Fibroblast of pulmonary artery (primary cell): ENCODE data around the gene CFAP74.

Source experiments
- DNase-seq: peaks from one replicate; pipeline ENCODE4 v3.0.0-alpha.2; 2010; ENCODE audit warnings: low read depth
- H3K4me3 ChIP-seq: replicated peaks from 2 replicates; pipeline ENCODE4 v1.5.1; 2011; ENCODE audit warnings: low read depth, mild to moderate bottlenecking, control low read depth, low read length, moderate library complexity
- TF ChIP-seq, protein P1 (sequence below): IDR thresholded peaks from 2 replicates; pipeline ENCODE4 v1.5.1; 2011; ENCODE audit warnings: mild to moderate bottlenecking, control low read depth, low read length, inconsistent platforms; ENCODE audit errors: missing control alignments

CFAP74 gene

DNA sequence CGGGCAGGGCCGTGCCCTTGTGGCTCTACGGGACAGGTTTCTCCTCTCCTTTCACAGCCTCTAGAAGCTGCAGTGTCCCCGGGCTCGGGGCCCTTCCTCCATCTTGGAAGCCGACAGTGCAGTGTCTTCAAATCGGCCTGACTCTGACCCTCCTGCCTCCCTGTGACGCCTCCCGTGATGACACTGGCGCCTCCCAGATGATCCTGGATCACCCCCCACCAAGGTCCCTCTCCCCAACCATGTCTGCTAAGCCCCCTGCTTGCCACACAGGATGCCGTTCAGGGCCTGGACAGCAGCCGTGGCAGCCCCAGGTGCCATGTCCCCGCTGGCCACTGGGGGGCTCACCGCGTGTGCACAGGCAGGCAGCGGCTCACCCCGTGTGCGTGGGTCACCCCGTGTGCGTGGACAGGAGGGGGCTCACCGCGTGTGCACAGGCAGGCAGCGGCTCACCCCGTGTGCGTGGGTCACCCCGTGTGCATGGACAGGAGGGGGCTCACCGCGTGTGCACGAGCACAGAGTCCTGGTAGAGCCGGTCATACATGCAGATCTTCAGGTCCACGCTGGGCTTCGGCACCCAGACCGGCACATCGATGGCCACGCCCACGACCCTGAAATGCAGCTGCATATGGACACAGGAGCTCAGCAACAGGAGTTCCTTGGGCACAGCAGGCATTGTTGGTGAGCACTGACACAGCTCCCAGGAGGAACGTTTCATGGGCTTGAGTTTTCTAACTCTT lies 59.6 kb downstream of the CFAP74 start:
- peak; percentile 31 for DNase-seq
- TF ChIP-seq, protein P1, sequence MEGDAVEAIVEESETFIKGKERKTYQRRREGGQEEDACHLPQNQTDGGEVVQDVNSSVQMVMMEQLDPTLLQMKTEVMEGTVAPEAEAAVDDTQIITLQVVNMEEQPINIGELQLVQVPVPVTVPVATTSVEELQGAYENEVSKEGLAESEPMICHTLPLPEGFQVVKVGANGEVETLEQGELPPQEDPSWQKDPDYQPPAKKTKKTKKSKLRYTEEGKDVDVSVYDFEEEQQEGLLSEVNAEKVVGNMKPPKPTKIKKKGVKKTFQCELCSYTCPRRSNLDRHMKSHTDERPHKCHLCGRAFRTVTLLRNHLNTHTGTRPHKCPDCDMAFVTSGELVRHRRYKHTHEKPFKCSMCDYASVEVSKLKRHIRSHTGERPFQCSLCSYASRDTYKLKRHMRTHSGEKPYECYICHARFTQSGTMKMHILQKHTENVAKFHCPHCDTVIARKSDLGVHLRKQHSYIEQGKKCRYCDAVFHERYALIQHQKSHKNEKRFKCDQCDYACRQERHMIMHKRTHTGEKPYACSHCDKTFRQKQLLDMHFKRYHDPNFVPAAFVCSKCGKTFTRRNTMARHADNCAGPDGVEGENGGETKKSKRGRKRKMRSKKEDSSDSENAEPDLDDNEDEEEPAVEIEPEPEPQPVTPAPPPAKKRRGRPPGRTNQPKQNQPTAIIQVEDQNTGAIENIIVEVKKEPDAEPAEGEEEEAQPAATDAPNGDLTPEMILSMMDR, result peak; percentile 66
- H3K4me3 ChIP-seq, result no peak overlapping the region

DNA sequence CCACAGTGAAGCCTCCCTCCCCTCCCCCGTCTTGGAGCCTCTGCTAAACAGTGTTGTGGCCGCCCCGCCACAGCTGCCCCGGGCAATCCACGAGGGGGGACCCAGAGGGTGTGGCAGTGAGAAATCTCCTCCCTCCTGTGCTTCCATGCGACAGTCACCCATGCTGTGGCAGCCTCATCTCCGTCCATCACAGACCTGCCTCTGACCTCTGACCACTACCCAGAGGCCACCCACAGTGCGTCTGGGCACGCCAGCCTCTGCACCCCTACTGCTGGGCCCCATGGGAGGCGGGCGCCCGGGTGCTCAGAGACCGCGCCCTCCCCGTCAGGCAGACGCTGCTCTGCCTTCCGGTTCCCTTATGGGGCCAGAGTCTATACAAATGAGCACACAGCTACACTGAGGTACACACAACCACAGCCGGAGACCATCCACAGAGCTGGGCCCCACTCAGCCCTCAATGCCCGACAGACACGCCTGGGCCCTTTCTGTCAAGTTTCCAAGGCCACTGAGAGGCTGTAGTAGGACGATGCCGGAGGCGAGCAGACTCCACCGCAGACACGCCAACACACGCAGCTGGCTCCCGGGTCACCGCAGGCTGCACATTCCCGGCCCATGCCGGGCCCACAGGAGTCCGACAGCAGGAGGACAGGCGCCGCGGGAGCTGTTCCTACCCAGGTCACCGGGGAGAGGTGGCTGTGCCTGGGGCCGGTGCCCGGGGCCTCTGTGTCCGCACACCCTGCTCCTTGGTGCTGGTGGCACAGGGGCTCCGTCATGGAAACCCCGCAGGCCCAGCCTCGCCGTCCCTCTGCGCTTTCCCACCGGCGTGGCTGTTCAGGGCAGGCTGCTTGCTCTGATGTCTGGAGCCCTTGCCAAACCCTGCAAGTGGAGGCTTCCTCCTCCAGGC lies 60.6 kb downstream of the CFAP74 start:
- TF ChIP-seq, protein P1, result no peak
- DNase-seq, result no peak
- no peak overlapping the region for H3K4me3 ChIP-seq

- no peak for DNase-seq
- H3K4me3 ChIP-seq, result no peak overlapping the region
- TF ChIP-seq, protein P1, result no peak
These were observed 61.5 kb downstream of the CFAP74 start for GRCh38 chr1:1941868-1942752.

DNA sequence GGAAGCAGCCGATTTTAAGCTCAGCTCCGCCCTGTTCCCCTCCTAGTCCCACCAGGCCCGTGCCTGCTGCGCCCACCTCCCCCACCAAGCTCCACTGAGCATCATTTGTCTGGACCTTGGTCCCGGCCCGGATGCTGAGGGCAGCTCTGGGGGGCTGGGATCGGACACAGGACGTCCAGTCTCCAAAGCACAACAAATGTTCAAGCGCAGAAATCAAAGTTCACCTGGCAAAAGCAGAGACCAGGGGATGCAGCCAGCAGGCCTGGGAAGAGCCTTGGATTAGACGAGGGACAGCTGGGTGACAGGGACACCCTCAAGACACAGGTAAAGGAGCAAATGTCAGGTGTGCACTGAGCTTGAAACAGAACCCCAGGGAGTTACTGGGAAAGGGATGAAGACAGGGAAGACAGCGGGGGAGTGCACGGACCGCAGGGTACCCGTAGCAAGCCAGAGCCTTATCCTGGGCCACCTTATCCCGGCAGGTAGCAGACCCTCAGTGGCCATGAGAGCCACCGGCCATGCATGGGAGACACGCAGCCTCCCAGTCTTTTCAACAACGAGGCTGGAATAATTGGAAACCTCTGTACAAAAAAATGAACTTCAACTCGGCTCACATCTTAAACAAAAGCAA lies 62.3 kb downstream of the CFAP74 start:
- no peak for DNase-seq
- TF ChIP-seq, protein P1, result no peak
- H3K4me3 ChIP-seq, result no peak overlapping the region

DNA sequence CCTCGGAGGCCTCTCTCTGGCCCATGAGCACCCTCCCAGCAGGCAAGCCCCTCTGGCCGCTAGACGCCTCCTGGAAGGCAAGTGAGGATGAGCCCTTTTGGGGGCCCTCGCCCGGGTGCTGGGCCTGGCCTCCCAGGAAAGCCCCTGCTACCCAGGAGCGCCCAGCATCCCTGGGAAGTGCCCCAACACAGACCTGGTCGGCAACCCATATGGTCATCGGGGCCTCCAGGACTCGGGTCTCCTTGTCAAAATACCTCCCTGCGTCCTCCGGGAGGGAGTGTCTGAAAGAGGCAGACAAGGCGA lies 63.5 kb downstream of the CFAP74 start:
- TF ChIP-seq, protein P1, result no peak
- DNase-seq, result no peak

GRCh38 chr1:1939296-1940122 lies 64.1 kb downstream of the CFAP74 start:
- TF ChIP-seq, protein P1, result no peak
- no peak for DNase-seq
- H3K4me3 ChIP-seq, result no peak overlapping the region

More for the DNA sequence above, 63.5 kb downstream of the CFAP74 start:
- no peak overlapping the region for H3K4me3 ChIP-seq
